ENCODE data around the gene THRSP.
A peak's percentile ranks its signal among the peaks of the same experiment; 100 is the strongest.

Gene THRSP

GRCh38 chr11:78099666-78100065, 36.0 kb downstream of the THRSP start:
- Histone ChIP-seq H3K9me3 (ENCODE audit: low read length) (no peaks in the 10 kb centered on the region), H3K4me1 (ENCODE audit: insufficient read depth, low read length) (no peaks in the 10 kb centered on the region), H2AFZ (ENCODE audit: low read depth, low read length) (no peak overlapping the region), H3K36me3 (ENCODE audit: insufficient read depth, low read length) (peaks cover 63% of the 10 kb centered on the region), H3K4me3 (ENCODE audit: low read length) (no peak overlapping the region), H3K27me3 (ENCODE audit: insufficient read depth, low read length) (no peaks in the 10 kb centered on the region)

GRCh38 chr11:78100261-78100660, 36.6 kb downstream of the THRSP start:
- no peak overlapping the region for H2AFZ ChIP-seq (ENCODE audit: low read depth, low read length)
- no peak overlapping the region for H3K4me3 ChIP-seq (ENCODE audit: low read length)
- no peaks in the 10 kb centered on the region for H3K27me3 ChIP-seq (ENCODE audit: insufficient read depth, low read length)
- no peaks in the 10 kb centered on the region for H3K9me3 ChIP-seq (ENCODE audit: low read length)
- no peaks in the 10 kb centered on the region for H3K4me1 ChIP-seq (ENCODE audit: insufficient read depth, low read length)
- peaks cover 62% of the 10 kb centered on the region for H3K36me3 ChIP-seq (ENCODE audit: insufficient read depth, low read length)

DNA sequence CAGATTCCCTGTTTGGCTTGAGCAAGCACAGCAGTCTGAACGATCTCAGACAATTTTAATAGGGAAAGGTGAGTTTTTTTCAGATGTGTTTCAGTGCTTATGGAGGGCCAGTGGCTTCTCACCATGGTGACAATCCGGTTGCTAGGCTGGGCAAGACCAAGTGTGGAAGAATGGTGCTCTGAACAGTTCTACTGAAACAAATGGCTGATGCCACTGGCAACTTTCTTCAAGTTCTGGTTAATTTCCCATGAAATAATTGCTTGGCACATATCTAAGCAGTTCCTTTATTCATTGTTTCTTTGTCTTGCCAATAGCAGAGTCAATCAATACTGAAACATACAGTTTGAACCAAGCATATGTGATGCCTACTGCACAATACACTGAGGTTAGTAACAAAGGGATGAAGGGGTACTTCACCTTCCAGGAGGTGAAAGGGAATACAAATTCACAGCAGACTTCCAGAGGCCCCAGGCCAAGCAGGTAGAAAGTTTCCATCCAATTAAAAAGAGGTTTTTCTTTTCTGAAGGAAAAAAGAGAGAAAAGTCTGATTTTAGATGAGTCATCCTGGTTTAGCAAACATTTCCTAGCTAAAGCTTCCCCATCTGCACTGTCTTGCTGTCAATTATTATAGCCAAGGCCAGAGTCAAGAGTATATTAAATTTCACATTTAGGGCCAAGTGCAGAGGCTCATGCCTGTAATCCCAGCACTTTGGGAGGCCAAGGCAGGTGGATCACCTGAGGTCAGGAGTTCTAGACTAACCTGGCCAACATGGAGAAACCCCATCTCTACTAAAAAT, 37.2 kb downstream of the THRSP start:
- H3K4me3 ChIP-seq (ENCODE audit: low read length), result no peak overlapping the region
- H3K36me3 ChIP-seq (ENCODE audit: insufficient read depth, low read length), result peaks cover 64% of the 10 kb centered on the region
- H3K4me1 ChIP-seq (ENCODE audit: insufficient read depth, low read length), result no peaks in the 10 kb centered on the region
- no peak overlapping the region for H2AFZ ChIP-seq (ENCODE audit: low read depth, low read length)
- no peaks in the 10 kb centered on the region for H3K9me3 ChIP-seq (ENCODE audit: low read length)
- H3K27me3 ChIP-seq (ENCODE audit: insufficient read depth, low read length), result no peaks in the 10 kb centered on the region

GRCh38 chr11:78109081-78110015, 45.7 kb downstream of the THRSP start:
- no peaks in the 10 kb centered on the region for H3K27me3 ChIP-seq (ENCODE audit: insufficient read depth, low read length)
- no peaks in the 10 kb centered on the region for H3K9me3 ChIP-seq (ENCODE audit: low read length)
- no peak overlapping the region for H2AFZ ChIP-seq (ENCODE audit: low read depth, low read length)
- H3K4me1 ChIP-seq (ENCODE audit: insufficient read depth, low read length), result peaks cover 28% of the 10 kb centered on the region
- H3K4me3 ChIP-seq (ENCODE audit: low read length), result no peak overlapping the region
- peaks cover 44% of the 10 kb centered on the region for H3K36me3 ChIP-seq (ENCODE audit: insufficient read depth, low read length)

DNA sequence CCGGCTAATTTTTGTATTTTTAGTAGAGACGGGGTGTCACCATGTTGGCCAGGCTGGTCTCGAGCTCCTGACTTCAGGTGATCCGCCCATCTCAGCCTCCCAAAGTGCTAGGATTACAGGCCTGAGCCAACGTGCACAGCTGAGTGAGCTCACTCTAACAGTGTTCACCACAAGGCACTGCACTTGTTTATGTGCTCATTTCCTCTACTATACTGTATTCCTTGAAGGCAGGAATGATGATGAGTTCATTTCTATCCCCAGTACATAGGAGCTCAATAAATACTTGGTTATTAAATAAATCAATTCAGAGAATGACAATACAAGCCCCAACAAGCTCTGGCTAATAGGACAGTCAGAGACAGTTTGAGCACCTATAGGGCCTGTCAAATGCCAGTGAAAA, 46.7 kb downstream of the THRSP start:
- Histone ChIP-seq H2AFZ (ENCODE audit: low read depth, low read length) (no peak overlapping the region), H3K9me3 (ENCODE audit: low read length) (no peaks in the 10 kb centered on the region), H3K36me3 (ENCODE audit: insufficient read depth, low read length) (peaks cover 37% of the 10 kb centered on the region), H3K4me1 (ENCODE audit: insufficient read depth, low read length) (peaks cover 28% of the 10 kb centered on the region), H3K4me3 (ENCODE audit: low read length) (no peak overlapping the region), H3K27me3 (ENCODE audit: insufficient read depth, low read length) (no peaks in the 10 kb centered on the region)

- no peak overlapping the region for H3K4me3 ChIP-seq (ENCODE audit: low read length)
- H3K27me3 ChIP-seq (ENCODE audit: insufficient read depth, low read length), result no peaks in the 10 kb centered on the region
- peaks cover 38% of the 10 kb centered on the region for H3K36me3 ChIP-seq (ENCODE audit: insufficient read depth, low read length)
- H2AFZ ChIP-seq (ENCODE audit: low read depth, low read length), result no peak overlapping the region
- H3K9me3 ChIP-seq (ENCODE audit: low read length), result no peaks in the 10 kb centered on the region
- peaks cover 28% of the 10 kb centered on the region for H3K4me1 ChIP-seq (ENCODE audit: insufficient read depth, low read length)
These were observed 47.2 kb downstream of the THRSP start for GRCh38 chr11:78110830-78111229.

GRCh38 chr11:78111298-78111697, 47.6 kb downstream of the THRSP start:
- H3K4me3 ChIP-seq (ENCODE audit: low read length), result no peak overlapping the region
- H3K9me3 ChIP-seq (ENCODE audit: low read length), result no peaks in the 10 kb centered on the region
- H3K36me3 ChIP-seq (ENCODE audit: insufficient read depth, low read length), result peaks cover 36% of the 10 kb centered on the region
- H3K4me1 ChIP-seq (ENCODE audit: insufficient read depth, low read length), result peaks cover 28% of the 10 kb centered on the region
- H2AFZ ChIP-seq (ENCODE audit: low read depth, low read length), result no peak overlapping the region
- H3K27me3 ChIP-seq (ENCODE audit: insufficient read depth, low read length), result no peaks in the 10 kb centered on the region

GRCh38 chr11:78112582-78113275, 49.1 kb downstream of the THRSP start:
- Histone ChIP-seq H3K4me3 (ENCODE audit: low read length) (peak overlapping the region; percentile 16), H3K9me3 (ENCODE audit: low read length) (no peaks in the 10 kb centered on the region), H3K36me3 (ENCODE audit: insufficient read depth, low read length) (peaks cover 36% of the 10 kb centered on the region), H3K4me1 (ENCODE audit: insufficient read depth, low read length) (peaks cover 28% of the 10 kb centered on the region), H3K27me3 (ENCODE audit: insufficient read depth, low read length) (no peaks in the 10 kb centered on the region), H2AFZ (ENCODE audit: low read depth, low read length) (peak overlapping the region; percentile 1)

Data from neuron (in vitro differentiated cells).